ENCODE data around the gene APLF.
"Not testable (repeated sequence)": the region's sequence is repeated elsewhere in the genome, so short reads cannot be mapped to it uniquely, and the experiment has no call there.

Gene APLF

DNA sequence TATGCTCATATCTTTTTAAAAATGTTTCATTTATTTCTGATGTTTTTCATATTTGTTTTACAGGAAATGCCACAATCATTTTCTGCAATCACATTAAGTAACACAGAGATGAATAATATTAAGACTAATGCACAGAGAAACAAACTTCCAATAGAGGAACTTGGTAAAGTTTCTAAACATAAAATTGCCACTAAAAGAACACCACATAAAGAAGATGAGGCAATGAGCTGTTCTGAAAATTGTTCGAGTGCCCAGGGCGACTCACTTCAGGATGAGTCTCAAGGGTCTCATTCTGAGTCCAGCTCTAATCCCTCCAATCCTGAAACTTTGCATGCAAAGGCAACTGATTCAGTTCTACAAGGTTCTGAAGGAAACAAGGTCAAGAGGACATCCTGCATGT lies 70.4 kb downstream of the APLF start:
- no peak for DNase-seq

DNA sequence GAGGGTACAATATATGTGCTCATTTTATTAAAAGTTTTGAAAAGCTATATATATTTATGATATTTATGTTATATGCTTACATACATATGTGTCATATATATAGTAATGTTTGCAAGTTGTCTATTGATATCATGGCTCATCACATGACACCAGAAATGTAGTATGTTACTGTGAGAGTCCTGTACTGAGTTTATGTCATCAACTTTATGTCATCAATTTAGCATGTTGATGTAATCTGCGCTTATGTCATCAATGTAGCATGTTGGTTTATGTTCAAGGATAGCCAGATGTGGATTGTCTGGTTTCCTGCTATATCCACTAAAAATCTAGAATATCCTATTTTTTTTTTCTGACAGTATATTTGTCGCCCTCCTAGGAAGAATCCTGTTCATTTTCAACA lies 77.4 kb downstream of the APLF start:
- DNase-seq, result no peak

DNA sequence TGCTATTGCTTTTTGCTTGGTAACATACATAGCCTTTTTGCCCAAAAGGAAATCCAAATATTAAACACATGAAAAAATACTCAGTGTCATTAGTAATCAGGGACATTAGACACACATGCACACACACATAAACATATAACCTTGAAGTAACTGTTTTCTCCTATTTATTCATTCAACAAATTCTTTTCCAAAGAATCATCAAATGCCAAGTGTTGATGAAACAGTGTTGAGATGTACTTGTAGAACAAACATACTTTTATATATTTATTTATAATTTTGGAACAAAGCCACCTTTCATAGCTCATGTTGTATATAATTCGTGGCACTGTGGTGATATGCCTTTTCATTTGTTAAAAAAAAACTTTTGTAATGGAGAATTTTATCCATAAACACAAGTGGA lies 81.0 kb downstream of the APLF start:
- no peak for DNase-seq

DNA sequence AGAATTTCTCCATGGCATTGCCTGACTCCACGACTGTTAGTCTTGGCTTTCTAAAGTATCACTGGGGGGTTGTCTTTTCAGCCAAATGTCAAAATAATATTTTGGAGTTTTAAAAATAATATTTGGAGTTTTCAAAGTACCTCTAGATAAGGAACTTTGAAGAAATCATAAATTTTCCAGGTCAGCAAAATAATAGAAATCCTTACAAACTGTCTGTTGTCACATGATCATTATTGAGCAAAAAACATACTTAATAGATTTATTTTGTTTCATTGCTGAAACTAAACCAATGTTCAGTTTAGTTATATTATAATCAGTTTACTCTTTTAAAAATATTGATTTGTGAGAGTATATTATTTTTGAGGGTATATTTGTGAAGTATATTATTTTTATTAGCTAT lies 85.7 kb downstream of the APLF start:
- no peak for DNase-seq

DNA sequence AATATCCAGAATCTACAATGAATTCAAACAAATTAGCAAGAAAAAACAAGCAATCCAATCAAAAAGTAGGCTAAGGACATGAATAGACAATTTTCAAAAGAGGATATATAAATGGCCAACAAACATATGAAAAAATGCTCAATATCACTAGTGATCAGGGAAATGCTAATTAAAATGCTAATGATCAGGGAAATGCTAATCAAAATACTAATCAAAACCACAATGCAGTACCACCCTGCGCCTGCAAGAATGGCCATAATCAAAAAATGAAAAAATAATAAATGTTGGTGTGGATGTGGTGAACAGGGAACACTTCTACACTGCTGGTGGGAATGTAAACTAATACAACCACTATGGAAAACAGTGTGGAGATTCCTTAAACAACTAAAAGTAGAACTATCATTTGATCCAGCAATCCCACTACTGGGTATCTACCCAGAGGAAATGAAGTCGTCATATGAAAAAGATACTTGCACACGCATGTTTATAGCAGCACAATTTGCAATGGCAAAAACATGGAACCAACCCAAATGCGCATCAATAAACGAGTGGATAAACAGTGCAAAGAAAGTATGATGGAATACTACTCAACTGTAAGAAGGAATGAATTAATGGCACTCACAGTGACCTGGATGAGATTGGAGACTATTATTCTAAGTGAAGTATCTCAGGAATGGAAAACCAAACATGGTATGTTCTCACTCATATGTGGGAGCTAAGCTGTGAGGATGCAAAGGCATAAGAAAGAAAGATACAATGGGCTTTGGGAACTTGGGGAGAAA lies 88.2 kb downstream of the APLF start:
- DNase-seq, result not testable (repeated sequence)

DNA sequence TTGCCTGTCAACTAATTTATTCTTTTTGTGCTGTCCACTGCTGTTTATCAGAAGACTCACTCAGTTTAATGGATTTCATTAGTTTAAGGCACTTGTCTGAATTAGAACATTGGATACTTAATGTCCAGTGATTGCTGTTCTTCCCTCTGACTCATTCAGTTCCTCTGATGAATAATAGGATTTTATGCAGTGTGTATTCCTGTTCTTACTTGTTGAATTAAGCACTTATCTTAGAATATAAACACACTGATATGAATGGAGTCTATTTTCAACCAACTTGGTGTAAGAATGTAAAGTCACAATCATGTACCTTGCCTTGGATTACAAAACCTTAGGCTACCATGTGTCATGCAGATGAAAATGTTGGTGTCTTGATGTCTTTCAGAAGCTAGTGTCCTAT lies 89.0 kb downstream of the APLF start:
- DNase-seq, result no peak

DNA sequence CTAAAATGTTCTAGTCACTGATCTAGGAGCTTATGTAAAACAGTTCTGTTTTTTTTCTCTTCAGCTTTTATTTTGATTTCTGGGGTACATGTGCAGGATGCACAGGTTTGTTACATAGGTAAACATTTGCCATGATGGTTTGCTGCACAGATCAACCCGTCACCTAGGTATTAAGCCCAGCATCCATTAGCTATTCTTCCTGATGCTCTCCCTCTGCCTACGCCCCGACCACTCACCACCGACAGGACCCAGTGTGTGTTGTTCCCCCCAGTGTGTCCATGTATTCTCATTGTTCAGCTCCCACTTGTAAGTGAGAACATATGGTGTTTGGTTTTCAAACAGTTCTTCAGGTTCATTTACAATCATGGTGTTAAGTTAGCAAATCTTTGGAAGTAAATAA lies 91.2 kb downstream of the APLF start:
- DNase-seq, result no peak

DNA sequence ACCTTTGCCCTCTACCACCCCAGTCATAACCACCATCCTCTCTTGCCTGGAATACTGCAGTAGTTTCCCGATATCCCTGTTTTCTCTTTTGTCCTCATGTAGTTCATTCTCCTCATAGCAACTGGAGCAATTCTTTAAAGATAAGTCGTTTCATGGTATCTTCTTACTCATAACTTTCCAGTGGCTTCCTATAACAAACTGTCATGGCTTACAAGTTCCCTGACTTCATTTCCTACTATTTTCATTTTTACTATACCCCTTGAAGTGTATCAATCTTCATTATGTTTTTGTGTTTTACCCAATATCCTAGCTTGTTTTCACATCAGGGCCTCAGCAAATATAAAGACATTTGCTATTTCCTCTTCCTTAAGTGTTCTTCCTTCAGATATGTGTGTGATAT lies 92.3 kb downstream of the APLF start:
- no peak for DNase-seq

DNA sequence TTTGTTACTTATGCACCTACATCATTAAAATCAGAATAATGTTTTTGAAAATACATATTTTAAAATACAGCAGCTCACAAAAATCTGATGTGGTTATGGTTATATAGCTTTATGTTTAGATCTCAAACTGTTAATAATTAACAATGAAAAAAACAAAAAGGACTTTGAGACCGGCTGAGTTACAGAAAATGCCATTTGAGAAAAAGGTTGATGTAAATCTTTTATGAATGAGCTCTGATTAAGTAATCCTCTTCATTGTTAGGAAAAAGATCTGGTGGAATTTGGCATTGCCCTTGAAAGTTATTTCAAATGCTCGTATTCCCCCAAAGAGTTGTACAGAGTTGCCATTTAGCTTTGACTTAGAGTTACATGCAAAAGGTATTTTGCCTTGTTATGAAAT lies 93.2 kb downstream of the APLF start:
- no peak for DNase-seq

DNA sequence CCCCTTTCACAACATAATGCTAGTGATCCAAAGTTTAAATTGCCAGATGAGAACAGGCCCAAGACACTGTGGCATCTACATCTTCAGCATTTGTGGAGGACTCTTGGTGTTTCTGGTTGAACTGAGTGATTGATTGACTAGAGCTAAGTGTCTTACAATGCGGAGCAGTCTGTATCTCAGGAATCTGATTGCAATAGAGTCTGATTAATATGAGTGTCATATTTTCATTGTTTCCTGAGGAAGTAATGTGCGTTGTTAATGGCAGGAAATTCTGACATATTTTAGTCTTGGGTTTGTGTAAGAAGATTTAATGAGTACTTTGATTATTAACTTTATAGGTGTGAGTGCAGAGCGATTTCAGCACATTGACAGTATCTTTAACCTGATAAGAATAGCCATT lies 94.0 kb downstream of the APLF start:
- DNase-seq, result no peak

DNA sequence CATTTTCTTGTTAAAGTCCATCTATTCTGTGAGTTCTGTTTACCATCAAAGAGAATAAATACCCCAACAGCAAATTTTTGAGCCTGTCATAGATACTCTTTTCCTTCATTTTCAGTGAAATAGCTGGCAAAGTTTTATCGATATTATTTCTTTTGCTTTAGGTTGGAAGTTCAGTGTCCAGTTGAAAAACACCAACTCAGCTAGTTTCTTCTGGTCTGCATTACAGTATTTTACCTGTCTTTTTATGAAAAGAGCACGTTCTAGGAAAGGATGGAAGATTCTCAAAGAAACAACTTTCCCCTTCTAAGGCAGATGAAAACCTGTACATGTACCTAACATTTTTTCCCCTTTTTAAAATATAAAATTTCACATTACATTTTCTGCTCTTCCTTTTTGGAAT lies 95.5 kb downstream of the APLF start:
- no peak for DNase-seq

DNA sequence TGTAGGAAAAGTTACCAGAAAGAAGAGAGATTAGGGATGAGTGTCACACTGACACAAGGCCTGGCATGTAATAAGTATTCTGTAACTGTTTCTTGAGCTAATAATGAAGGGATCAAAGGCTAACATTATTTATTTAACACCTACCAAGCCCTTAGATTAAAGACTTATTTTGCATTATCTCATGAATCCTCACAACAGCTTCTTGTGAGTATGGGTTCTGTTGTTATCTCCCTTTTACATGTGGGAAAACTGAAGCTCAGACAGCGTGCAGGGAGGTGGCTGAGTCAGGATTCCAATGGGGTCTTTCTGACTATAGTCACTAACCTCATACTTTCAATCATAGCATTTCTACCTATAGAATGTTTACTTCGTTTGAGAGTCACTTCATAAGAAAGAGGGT lies 97.0 kb downstream of the APLF start:
- DNase-seq, result no peak

DNA sequence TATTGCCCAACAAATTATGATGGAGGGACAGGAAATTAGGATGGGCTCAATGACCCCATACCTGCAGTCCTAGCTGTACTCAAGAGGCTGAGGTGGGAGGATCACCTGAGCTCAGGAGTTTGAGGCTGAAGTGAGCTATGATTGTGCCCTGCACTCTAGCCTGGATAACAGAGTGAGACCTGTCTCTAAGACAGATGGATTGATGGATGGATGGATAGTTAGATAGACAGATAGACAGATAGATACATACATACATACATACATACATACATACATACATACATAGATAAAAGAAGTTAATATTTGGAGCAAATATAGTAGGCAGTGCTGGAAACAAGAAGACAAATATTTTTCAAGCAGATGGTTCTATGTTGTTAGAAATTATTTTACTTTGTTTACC lies 97.9 kb downstream of the APLF start:
- DNase-seq, result no peak

DNA sequence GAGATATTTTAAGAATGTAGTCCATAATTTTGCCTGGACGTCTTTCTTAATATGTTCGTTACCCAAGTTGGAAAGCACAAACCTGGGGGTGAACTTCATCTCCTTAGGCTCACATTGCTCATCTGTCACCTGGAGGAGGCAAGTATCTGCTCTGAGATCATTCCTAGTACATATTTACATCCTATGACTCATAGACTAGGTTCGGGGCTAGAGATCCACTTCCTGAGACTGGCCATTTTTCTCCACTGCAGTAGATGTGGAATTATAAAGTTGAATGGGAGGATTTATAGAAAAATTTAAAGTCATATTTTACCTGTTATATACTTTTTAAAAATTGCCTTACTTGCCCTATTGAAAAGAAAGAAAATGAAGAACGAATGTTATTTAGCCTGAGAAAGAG lies 98.5 kb downstream of the APLF start:
- no peak for DNase-seq

DNA sequence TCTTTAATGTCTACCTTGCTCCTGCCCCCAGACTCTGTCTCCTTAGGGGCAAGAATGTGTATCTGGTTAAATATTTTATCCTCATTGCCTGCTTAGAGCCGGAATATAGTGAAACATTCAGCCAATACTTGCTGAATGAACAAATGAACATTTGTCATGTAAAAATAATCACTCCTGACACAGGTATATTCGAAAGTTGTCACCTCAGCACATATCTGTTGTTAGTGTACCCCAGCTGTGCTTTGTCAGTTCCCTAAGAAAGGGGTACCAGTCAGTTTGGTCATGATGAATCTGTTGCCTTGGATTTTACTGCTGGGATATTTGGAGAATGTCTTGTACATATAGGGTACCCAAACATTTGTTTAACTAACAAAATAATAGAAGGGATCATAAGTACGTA lies 99.0 kb downstream of the APLF start:
- no peak for DNase-seq

DNA sequence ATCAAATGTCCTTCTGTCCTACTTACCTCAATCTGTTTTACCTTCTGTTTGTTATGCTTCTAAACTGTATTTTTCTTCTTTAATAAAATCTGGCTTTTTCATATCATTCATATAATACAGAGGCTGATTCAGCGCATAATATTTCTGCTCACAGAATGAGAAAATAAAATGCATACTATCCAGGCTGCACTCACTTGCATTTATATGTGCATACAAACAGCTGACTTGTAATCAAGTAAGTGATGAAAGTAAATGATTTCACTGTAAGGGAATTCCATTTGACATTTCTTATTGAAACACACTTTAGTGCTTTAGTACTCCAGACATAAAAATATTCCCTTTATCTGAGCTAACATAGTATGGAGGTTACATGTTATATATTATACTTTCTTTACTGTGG lies 100.7 kb downstream of the APLF start:
- DNase-seq, result no peak

DNA sequence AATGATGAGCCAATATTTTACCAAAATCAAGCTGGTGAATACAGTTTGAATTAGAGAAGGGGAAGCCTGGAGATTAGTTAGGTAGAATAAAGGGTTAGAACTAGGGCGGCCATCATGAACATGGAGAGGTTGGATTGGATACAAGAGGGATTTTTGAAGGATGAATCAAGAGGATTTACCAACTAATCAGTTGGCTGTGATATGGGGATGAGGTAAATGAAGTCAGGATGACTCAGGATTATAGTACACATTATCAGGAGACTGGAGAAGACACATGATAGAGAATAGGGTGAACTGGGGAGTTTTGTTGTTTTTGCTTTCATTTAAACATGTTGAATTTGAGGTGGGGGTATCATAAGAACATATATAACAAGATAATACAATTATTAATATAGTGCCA lies 102.2 kb downstream of the APLF start:
- no peak for DNase-seq

DNA sequence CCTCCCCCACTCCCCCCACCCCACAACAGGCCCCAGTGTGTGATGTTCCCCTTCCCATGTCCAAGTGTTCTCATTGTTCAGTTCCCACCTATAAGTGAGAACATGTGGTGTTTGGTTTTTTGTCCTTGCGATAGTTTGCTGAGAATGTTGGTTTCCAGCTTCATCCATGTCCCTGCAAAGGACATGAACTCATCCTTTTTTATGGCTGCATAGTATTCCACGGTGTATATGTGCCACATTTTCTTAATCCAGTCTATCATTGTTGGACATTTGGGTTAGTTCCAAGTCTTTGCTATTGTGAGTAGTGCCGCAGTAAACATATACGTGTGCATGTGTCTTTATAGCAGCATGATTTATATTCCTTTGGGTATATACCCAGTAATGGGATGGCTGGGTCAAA lies 103.0 kb downstream of the APLF start:
- not testable (repeated sequence) for DNase-seq

DNA sequence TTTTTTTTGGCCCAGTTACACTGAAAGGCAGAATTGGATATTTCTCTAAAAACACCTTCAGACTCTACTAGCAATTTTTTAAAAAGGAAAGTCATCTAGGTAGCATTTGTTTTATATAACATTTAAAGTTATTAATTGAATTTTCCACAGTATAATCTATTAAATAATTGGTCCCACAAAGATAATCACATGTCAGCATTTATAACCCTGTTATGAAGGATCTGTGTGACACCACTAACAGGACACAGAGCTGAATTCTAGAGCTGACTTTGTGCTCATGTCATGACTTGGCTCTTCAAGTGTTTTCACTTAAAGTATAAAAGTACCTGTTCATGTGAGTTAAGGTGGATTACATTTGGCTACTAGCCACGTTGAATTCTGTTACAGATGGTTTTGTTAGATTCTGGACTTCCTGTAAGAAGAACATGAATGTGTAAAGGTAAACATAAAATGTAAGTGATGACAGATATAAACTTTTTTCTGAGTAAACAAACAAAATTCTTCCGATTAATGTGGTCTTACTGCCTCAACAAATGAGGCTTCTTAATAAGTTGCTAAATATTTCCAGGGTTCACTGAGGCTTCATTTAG lies 106.9 kb downstream of the APLF start:
- no peak for DNase-seq

DNA sequence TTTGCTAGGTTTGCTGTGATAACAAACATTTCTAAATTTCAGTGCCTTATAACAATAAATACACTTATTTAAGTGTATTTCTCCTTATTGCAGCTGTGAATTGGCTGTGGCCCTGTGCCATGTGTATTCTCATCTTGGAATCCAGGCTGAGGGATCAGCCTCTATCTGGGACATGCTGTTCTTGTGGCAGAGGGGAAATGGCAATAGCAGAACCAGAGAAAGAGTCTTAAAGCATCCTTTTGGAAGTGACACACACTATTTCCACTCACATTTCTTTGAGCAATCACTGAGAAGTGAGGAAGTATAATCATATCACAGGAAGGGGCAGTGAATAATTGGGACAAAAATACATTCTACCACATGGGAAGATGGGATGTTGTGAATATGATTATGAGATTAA lies 109.8 kb downstream of the APLF start:
- no peak for DNase-seq

DNA sequence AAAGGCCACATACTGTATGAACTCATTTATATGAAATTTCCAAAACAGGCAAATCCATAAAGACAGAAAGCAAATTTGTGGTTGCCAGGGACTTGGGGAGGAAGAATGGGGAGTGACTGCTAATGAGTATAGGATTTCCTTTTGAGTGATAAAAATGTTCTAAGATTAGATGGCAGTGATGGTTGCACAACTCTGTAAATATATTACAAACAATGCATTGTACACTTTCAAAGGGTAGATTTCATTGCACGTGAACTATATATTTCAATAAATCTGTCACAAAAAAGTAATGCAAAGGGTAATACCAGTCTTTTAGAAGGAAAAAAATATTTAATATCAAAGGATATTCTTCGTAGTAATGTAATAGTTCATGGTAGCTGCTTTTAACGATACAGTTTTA lies 112.3 kb downstream of the APLF start:
- DNase-seq, result no peak

DNA sequence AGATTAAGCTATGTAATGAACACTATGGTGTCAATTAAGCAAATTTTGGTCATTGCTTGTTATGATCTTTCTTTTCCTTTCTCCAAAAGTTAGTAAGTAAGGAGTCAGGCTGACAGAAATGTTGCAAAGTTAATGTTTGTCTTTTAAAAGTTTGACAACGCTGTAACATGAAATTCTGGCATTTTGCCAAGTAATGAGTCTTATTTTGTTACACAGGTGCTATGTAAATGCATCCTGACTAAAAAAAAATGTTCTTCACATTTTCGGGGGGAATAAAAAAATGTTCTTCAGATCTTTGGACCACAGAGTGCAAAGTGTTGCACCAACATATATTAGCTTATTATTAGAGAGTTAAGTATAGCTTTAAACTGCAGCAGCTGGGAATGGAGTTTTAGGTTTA lies 121.2 kb downstream of the APLF start:
- no peak for DNase-seq

DNA sequence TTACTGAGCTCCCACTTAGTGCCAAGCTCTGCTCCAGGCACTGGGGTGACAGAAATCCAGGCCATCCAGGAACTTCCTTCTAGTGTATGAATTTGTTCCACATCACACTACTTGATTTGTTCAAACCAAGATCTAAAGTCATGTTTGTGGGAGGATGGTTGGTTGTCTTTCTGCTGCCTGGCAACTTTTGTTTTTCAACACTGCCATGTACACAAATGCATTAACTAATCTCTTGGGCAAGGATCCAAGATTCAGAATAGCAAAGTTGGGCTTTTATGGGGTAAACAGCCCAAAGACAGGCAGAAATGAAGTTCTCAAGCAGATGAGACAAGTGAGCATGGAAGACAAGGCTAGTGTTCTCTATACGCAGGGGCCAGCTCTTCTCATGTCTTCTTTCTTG lies 122.6 kb downstream of the APLF start:
- no peak for DNase-seq

DNA sequence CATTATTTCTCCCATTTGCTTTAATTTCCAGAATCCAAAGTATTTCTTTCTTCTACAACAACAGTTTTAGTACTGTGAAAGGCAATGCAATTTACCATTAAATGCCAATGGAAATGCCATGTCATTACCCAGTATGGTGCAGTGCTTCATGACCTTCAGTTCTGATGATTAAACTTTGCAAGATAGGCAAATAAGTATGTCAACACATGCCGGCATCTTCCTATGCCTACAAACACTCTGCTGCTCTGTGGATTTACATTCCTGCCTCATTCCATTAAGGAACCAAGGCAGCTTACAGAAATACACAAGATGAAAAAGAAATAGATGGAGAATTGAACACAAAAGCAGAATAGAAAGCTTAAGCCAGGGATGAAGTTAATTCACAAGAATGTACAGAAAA lies 123.3 kb downstream of the APLF start:
- DNase-seq, result no peak

DNA sequence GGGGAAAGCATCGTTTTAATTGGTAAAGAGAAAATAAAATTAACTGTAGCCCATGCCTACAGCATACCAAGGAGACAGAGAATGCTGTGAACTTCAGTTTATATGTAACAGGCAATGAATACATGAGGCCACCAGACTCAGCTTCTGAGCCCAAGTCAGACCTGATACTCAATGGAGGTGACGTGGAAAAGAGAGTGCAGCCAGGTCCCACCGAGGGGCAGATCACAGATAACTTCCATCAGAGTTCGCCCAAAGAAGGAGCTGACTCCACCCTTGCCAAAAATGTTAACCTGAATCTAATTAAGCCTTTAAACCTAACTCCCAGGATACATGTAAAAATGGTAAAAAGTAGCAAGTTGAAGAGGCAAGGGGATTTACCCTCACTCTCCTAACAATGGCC lies 123.8 kb downstream of the APLF start:
- DNase-seq, result no peak

All from central memory CD4-positive, alpha-beta T cell (primary cell).